Hepatocyte (in vitro differentiated cells): ENCODE data around the gene MAP2K2. TPM values are rescaled to one million over a fixed set of nuclear protein-coding genes. Genes with fewer than 3 reads are reported as not detected.
"Not testable (repeated sequence)": the region's sequence is repeated elsewhere in the genome, so short reads cannot be mapped to it uniquely, and the experiment has no call there.

Source experiments
- DNase-seq: peaks from one replicate; pipeline ENCODE4 v3.0.0-alpha.2; 2016; ENCODE audit warnings: low spot score
- H2AFZ ChIP-seq: fragments of 200-600 bp; sonication (generic); 2 replicates; pipeline ENCODE4 v1.6.0; 2016; ENCODE audit warnings: antibody characterized with exemption, mild to moderate bottlenecking
- H3K27ac ChIP-seq: fragments of 200-600 bp; sonication (generic); 2 replicates; pipeline ENCODE4 v1.5.1; 2016; ENCODE audit warnings: mild to moderate bottlenecking
- H3K27me3 ChIP-seq: fragments of 200-600 bp; sonication (generic); 2 replicates; pipeline ENCODE4 v1.6.1; 2016
- H3K36me3 ChIP-seq: fragments of 200-600 bp; sonication (generic); replicated peaks from 2 replicates; pipeline ENCODE4 v1.5.1; 2016; ENCODE audit warnings: low read depth; ENCODE audit not compliant: insufficient read depth
- H3K4me1 ChIP-seq: fragments of 200-600 bp; sonication (generic); 2 replicates; pipeline ENCODE4 v1.5.1; 2016; ENCODE audit warnings: mild to moderate bottlenecking, moderate library complexity; ENCODE audit not compliant: insufficient read depth
- H3K4me2 ChIP-seq: fragments of 200-600 bp; sonication (generic); 2 replicates; pipeline ENCODE4 v1.6.0; 2016
- H3K4me3 ChIP-seq: fragments of 200-600 bp; sonication (generic); 2 replicates; pipeline ENCODE4 v1.5.1; 2016; ENCODE audit warnings: mild to moderate bottlenecking
- H3K79me2 ChIP-seq: fragments of 200-600 bp; sonication (generic); 2 replicates; pipeline ENCODE4 v1.6.0; 2017; ENCODE audit warnings: mild to moderate bottlenecking
- H3K9me2 ChIP-seq: fragments of 200-600 bp; sonication (generic); replicated peaks from 2 replicates; pipeline ENCODE4 v1.6.0; 2017; ENCODE audit warnings: mild to moderate bottlenecking; ENCODE audit not compliant: insufficient read depth
- H3K9me3 ChIP-seq: fragments of 200-600 bp; sonication (generic); 2 replicates; pipeline ENCODE4 v1.5.1; 2016; ENCODE audit warnings: low read depth, mild to moderate bottlenecking
- H4K20me1 ChIP-seq: fragments of 200-600 bp; sonication (generic); 2 replicates; pipeline ENCODE4 v1.6.0; 2016; ENCODE audit warnings: mild to moderate bottlenecking; ENCODE audit not compliant: insufficient read depth, poor library complexity, severe bottlenecking
- CTCF ChIP-seq: fragments of 200-600 bp; sonication (generic); IDR thresholded peaks from 2 replicates; pipeline ENCODE4 v1.5.1; 2016; ENCODE audit warnings: antibody characterized with exemption, mild to moderate bottlenecking; ENCODE audit not compliant: poor library complexity
- EZH2 ChIP-seq: fragments of 200-600 bp; sonication (generic); IDR thresholded peaks from 2 replicates; pipeline ENCODE4 v1.6.1; 2016; ENCODE audit warnings: antibody characterized with exemption, mild to moderate bottlenecking, borderline replicate concordance
- EZH2phosphoT487 ChIP-seq: fragments of 200-600 bp; sonication (generic); IDR thresholded peaks from one replicate; pipeline ENCODE4 v1.6.1; 2018; ENCODE audit warnings: antibody characterized with exemption, mild to moderate bottlenecking, low read depth, moderate library complexity; ENCODE audit not compliant: unreplicated experiment, severe bottlenecking
- WGBS: methylation state at CpG from one replicate; pipeline ENCODE4 v1.1.6; 2016; ENCODE audit warnings: low lambda C conversion rate; ENCODE audit errors: missing lambda C conversion rate; 5-methylcytosine and 5-hydroxymethylcytosine counted together
- polyA plus RNA-seq: library from polyadenylated mRNA; unstranded; fragments of >200 nt; fragmentation: Nextera tagmentation; extraction: Ambion mirVana; gene quantifications from 2 replicates; pipeline ENCODE4 v1.2.1, GENCODE V29; 2016
- total RNA-seq: library from RNA; depleted of rRNA; stranded (reverse); fragments of >200 nt; gene quantifications from 2 replicates; pipeline ENCODE4 v1.2.3, GENCODE V29; 2014

Gene MAP2K2
- total and polyA plus RNA-seq, 2 experiments from 2014 or later, result 135 to 188 TPM

DNA sequence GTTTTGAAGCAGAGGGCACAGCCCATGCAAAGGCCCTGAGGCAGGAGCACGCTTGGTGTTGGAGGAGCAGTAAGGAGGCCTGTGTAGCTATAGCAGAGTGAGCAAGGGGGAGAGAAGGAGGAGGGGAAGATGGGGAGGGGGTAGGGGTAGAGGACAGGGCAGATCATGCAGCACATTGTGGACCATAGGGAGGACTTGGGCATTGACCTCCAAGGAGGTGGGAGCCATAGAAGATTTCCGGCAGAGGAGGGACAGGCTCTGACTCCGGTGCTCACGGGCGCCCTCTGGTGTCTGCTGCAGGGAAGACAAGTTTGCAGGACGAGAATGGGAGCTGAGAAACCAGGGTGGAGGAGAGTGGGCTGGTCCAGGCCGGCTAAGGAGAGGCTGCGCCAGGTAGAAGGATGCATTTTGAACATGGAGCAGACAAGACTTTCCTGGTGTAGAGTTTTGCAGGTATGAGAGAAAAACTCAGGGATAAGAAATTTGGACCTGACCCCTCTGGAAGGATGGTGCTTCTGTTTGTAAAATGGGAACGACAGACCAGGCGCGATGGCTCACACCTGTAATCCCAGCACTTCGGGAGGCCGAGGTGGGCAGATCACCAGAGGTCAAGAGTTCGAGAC lies 15.8 kb upstream of the MAP2K2 start:
- H3K27me3 ChIP-seq, result no peaks in the 10 kb centered on the region
- no peaks in the 10 kb centered on the region for H3K9me2 ChIP-seq
- H3K36me3 ChIP-seq, result no peaks in the 10 kb centered on the region
- no peak overlapping the region for H3K4me3 ChIP-seq
- no peaks in the 10 kb centered on the region for H3K9me3 ChIP-seq
- H3K4me2 ChIP-seq, result peak overlapping the region; percentile 29
- TF ChIP-seq EZH2 (no peak), EZH2phosphoT487 (no peak), CTCF (peak; percentile 61)
- no peaks in the 10 kb centered on the region for H3K79me2 ChIP-seq
- H4K20me1 ChIP-seq, result no peaks in the 10 kb centered on the region
- H3K27ac ChIP-seq, result no peak overlapping the region
- H3K4me1 ChIP-seq, result peaks cover 2% of the 10 kb centered on the region
- WGBS, result 40% methylated on average over 14 of the region's 14 CpGs
- no peak overlapping the region for H2AFZ ChIP-seq
- DNase-seq, result peak; percentile 77

DNA sequence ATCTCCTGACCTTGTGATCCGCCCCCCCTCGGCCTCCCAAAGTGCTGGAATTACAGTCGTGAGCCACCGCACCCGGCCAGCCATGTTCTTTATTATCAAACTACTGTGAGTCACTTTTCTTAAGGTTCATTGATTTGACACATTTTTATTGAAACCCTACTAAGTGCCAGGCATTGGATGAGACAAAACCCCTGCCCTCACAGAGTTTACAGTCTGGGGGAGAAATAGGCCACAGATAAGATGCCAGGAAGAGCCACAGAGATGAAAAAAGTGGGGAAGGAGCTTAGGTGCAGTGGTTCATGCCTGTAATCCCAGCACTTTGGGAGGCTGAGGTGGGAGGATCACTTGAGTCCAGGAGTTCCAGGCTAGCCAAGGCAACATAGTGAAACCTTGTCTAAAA lies 14.5 kb upstream of the MAP2K2 start:
- Histone ChIP-seq H3K36me3 (no peaks in the 10 kb centered on the region), H3K79me2 (no peaks in the 10 kb centered on the region)

GRCh38 chr19:4136680-4137088 lies 12.8 kb upstream of the MAP2K2 start:
- no peaks in the 10 kb centered on the region for H4K20me1 ChIP-seq
- H3K9me2 ChIP-seq, result no peaks in the 10 kb centered on the region
- H3K4me3 ChIP-seq, result no peak overlapping the region
- no peak overlapping the region for H3K27ac ChIP-seq
- no peak for DNase-seq
- H2AFZ ChIP-seq, result no peak overlapping the region
- no peaks in the 10 kb centered on the region for H3K9me3 ChIP-seq
- H3K27me3 ChIP-seq, result no peaks in the 10 kb centered on the region
- TF ChIP-seq EZH2, result no peak
- no peak for TF ChIP-seq CTCF
- no peak for TF ChIP-seq EZH2phosphoT487
- no peaks in the 10 kb centered on the region for H3K4me1 ChIP-seq
- no peak overlapping the region for H3K4me2 ChIP-seq
- H3K36me3 ChIP-seq, result no peaks in the 10 kb centered on the region
- no peaks in the 10 kb centered on the region for H3K79me2 ChIP-seq
- WGBS, result 70% methylated on average over 8 of the region's 8 CpGs

More for the DNA sequence above, 14.5 kb upstream of the MAP2K2 start:
- Histone ChIP-seq H4K20me1 (no peaks in the 10 kb centered on the region), H3K4me2 (no peak overlapping the region), H3K4me1 (no peaks in the 10 kb centered on the region), H3K9me2 (no peaks in the 10 kb centered on the region), H3K27ac (no peak overlapping the region), H2AFZ (no peak overlapping the region), H3K9me3 (no peaks in the 10 kb centered on the region), H3K27me3 (no peaks in the 10 kb centered on the region), H3K4me3 (no peak overlapping the region)
- DNase-seq, result no peak
- no peak for TF ChIP-seq EZH2phosphoT487
- no peak for TF ChIP-seq EZH2
- no peak for TF ChIP-seq CTCF
- 79% methylated on average over 5 of the region's 5 CpGs for WGBS

- not testable (repeated sequence) for H2AFZ ChIP-seq, H3K36me3 ChIP-seq, DNase-seq, H3K27ac ChIP-seq, H3K4me3 ChIP-seq, H3K9me2 ChIP-seq, H4K20me1 ChIP-seq, H3K9me3 ChIP-seq, H3K4me1 ChIP-seq, H3K27me3 ChIP-seq, H3K4me2 ChIP-seq, H3K79me2 ChIP-seq
- 96% methylated on average over 9 of the region's 9 CpGs for WGBS
Observed at GRCh38 chr19:4135386-4135785, 11.5 kb upstream of the MAP2K2 start.
